ENCODE results near the gene RNF167.

DNA sequence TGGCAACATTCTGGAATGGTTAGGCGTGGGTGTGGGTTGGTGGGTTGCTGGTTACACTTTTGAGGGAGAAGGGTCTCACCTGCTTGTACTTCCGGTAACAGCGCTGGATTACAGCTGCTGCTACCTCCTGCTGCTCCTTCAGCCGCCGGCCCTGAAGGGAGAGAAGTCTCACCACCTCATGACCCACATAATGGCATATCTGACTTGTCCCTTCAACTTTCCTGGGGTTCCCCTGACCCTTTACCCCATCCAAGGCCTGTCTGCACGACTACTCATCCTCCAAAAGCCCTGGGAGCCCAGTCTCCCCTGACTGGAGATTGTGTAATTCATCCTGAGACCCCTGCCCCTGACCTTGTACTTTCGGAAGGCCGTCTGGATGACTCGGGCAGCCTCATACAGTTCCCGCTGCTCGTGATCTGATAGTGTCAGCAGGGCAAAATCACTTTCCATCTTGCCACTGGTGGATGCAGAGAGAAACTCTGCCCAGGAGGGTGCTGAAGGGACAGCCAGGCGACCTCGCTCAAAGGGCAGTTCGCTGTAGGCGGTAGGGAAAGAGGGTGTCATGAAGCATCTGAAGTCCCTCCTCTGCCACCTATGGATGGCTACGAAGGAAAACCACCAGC lies 29.6 kb downstream of the RNF167 start:
- TF ChIP-seq POLR2A (IDR thresholded peaks at IDR 0.05) (no peak), CTCF (IDR thresholded peaks at IDR 0.05) (no peak)
